ENCODE data around the gene SURF4. TPM values are rescaled to one million over a fixed set of nuclear protein-coding genes. Genes with fewer than 3 reads are reported as not detected.

Gene SURF4
- total and polyA plus RNA-seq, 2 of the 13 experiments (the other 11 are each of a cell fraction or from before 2014, with no cell fraction given) = 220 to 265 TPM

DNA sequence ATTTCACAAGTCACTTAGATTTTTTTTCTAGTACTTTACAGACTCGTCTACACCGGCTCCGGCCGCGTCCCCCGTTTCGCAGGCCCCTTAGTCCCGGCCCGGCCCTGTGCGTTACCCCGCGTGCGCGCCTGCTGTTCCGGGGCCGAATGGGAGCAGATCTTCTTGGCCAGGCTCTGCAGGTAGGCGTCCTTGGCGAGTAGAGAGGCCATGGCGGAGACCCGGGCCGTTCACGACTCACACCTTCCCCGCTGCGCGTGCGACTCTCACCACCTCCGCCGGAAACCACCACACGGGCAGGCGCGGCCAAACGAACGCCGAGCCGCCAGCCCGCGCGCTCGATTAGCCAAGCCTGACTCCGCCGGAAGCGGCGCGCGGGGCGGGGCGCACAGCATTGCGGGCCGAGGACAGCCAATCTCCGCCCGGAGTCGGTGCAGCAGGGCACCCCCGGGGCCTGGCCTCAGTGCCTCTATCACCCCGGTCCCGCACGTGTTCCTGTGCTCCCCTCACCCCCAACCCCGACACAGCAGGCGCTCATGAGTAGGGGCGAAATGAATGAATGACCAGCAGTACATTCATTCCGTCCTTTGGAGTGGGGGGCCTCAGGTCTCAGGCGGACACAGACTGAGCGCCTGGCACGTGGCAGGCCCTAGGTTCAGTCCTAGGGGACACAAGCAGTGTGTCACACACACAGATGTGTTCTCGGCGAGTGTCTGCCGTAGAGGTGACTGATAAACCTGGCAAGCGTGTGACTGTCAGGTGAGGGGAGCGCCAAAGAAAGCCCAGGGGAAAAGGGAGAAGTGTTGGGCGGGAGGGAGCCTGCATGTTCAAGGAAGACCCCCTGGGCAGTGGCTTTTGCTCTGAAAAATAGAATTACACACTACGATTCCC, 39.7 kb downstream of the SURF4 start, which contains the start of gene SURF6 (continued):
- TF ChIP-seq MEIS1 (CRISPR knock-in tag; IDR thresholded peaks at IDR 0.05; ENCODE audit: borderline replicate concordance) (0 out of 2 replicates have a peak, but pooled peaks have one; percentile 37), NFATC3 (CRISPR knock-in tag; IDR thresholded peaks at IDR 0.05) (peak; percentile 64; the same call in 1 of the 2 replicates), SRF (IDR thresholded peaks at IDR 0.05; ENCODE audit: low read depth, low read length) (peak; percentile 98), PITX1 (CRISPR knock-in tag; IDR thresholded peaks at IDR 0.05) (peak; percentile 30; the same call in 1 of the 2 replicates), ZNF20 (CRISPR knock-in tag; IDR thresholded peaks at IDR 0.05) (0 out of 2 replicates have a peak, but pooled peaks have one; percentile 62), ZNF792 (CRISPR knock-in tag; IDR thresholded peaks at IDR 0.05) (peak; percentile 97), FOSL1 (CRISPR knock-in tag; IDR thresholded peaks at IDR 0.05; ENCODE audit: borderline replicate concordance) (no peak), KAT7 (CRISPR knock-in tag; IDR thresholded peaks at IDR 0.05; ENCODE audit: borderline replicate concordance) (peak; percentile 84; the same call in 1 of the 2 replicates), ZFP1 (CRISPR knock-in tag; IDR thresholded peaks at IDR 0.05) (0 out of 2 replicates have a peak, but pooled peaks have one; percentile 67), ZNF33B (CRISPR knock-in tag; IDR thresholded peaks at IDR 0.05) (peak; percentile 83), MXI1 (IDR thresholded peaks at IDR 0.05; ENCODE audit: borderline replicate concordance, low read depth, low read length) (peak; percentile 97), ZNF441 (CRISPR knock-in tag; IDR thresholded peaks at IDR 0.05; ENCODE audit: borderline replicate concordance) (peak; percentile 52; the same call in 1 of the 2 replicates), ZNF878 (CRISPR knock-in tag; IDR thresholded peaks at IDR 0.05) (peak; percentile 77), ZNF781 (CRISPR knock-in tag; IDR thresholded peaks at IDR 0.05; ENCODE audit: borderline replicate concordance, not compliant biosample characterization) (peak; percentile 85), SOX5 (CRISPR knock-in tag; IDR thresholded peaks at IDR 0.05; ENCODE audit: borderline replicate concordance) (peak; percentile 53; the same call in 1 of the 2 replicates), ZNF274 (CRISPR knock-in tag; IDR thresholded peaks at IDR 0.05) (peak; percentile 86; the same call in 1 of the 2 replicates), POLR2G (IDR thresholded peaks at IDR 0.05; ENCODE audit: low read depth, low read length) (peak; percentile 85), AGO2 (optimal IDR thresholded peaks at IDR 0.05; ENCODE audit: low read depth, low read length) (peak; percentile 95), ZNF749 (CRISPR knock-in tag; IDR thresholded peaks at IDR 0.05; ENCODE audit: borderline replicate concordance) (peak; percentile 91; the same call in 1 of the 2 replicates), CHD2 (IDR thresholded peaks at IDR 0.05; ENCODE audit: low read depth, low read length) (peak; percentile 63; the same call in 1 of the 2 replicates)
- TF ChIP-seq, protein P1, sequence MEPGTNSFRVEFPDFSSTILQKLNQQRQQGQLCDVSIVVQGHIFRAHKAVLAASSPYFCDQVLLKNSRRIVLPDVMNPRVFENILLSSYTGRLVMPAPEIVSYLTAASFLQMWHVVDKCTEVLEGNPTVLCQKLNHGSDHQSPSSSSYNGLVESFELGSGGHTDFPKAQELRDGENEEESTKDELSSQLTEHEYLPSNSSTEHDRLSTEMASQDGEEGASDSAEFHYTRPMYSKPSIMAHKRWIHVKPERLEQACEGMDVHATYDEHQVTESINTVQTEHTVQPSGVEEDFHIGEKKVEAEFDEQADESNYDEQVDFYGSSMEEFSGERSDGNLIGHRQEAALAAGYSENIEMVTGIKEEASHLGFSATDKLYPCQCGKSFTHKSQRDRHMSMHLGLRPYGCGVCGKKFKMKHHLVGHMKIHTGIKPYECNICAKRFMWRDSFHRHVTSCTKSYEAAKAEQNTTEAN (CRISPR knock-in tag; conservative IDR thresholded peaks at IDR 0.05) = peak; percentile 58; the same call in 1 of the 2 replicates
- TF ChIP-seq, protein P2, sequence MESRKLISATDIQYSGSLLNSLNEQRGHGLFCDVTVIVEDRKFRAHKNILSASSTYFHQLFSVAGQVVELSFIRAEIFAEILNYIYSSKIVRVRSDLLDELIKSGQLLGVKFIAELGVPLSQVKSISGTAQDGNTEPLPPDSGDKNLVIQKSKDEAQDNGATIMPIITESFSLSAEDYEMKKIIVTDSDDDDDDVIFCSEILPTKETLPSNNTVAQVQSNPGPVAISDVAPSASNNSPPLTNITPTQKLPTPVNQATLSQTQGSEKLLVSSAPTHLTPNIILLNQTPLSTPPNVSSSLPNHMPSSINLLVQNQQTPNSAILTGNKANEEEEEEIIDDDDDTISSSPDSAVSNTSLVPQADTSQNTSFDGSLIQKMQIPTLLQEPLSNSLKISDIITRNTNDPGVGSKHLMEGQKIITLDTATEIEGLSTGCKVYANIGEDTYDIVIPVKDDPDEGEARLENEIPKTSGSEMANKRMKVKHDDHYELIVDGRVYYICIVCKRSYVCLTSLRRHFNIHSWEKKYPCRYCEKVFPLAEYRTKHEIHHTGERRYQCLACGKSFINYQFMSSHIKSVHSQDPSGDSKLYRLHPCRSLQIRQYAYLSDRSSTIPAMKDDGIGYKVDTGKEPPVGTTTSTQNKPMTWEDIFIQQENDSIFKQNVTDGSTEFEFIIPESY (CRISPR knock-in tag; IDR thresholded peaks at IDR 0.05) = peak; percentile 69
- TF ChIP-seq, protein P3, sequence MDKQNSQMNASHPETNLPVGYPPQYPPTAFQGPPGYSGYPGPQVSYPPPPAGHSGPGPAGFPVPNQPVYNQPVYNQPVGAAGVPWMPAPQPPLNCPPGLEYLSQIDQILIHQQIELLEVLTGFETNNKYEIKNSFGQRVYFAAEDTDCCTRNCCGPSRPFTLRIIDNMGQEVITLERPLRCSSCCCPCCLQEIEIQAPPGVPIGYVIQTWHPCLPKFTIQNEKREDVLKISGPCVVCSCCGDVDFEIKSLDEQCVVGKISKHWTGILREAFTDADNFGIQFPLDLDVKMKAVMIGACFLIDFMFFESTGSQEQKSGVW (CRISPR knock-in tag; IDR thresholded peaks at IDR 0.05; ENCODE audit: borderline replicate concordance) = 0 out of 2 replicates have a peak, but pooled peaks have one; percentile 7
- TF ChIP-seq, protein P4, sequence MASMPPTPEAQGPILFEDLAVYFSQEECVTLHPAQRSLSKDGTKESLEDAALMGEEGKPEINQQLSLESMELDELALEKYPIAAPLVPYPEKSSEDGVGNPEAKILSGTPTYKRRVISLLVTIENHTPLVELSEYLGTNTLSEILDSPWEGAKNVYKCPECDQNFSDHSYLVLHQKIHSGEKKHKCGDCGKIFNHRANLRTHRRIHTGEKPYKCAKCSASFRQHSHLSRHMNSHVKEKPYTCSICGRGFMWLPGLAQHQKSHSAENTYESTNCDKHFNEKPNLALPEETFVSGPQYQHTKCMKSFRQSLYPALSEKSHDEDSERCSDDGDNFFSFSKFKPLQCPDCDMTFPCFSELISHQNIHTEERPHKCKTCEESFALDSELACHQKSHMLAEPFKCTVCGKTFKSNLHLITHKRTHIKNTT (CRISPR knock-in tag; IDR thresholded peaks at IDR 0.05) = no peak
